ENCODE data around the gene MYO10.
"Not testable (repeated sequence)": the region's sequence is repeated elsewhere in the genome, so short reads cannot be mapped to it uniquely, and the experiment has no call there.

Gene MYO10

DNA sequence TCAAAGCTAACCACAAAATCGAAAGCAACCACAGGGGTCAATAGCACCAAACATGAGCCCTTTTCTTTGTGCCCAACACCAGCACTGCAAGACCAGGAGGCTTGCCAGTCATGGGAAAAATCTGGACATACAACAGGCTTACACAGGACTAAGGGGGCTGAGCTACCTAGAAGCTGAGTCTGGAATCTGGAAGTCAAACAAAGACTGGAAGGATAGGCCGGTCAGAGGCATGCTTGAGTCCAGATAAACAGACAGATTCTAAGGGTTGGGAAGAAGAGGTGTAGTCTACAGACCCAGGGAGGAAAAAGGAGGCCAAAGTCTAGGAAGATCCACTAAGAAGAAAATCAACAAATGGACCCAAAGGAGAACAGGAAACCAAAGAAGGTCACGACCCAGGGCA is 73.3 kb downstream of the MYO10 start:
- DNase-seq (ENCODE audit: low spot score) = no peak

DNA sequence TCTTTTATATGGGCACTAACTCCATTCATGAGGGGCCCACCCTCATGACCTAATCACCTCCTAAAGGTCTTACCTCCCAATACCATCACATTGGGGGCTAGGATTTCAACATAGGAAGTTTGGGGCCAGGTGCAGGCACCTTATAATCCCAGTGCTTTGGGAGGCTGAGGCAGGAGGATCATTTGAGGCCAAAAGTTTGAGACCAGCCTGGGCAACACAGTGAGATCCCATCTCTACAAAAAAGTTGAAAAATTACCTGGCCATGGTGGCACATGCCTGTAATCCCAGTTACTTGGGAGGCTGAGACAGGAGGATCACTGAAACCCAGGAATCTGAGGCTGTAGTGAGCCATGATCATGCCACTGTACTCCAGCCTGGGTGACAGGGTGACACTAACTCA is 76.7 kb downstream of the MYO10 start:
- DNase-seq (ENCODE audit: low spot score) = no peak

DNA sequence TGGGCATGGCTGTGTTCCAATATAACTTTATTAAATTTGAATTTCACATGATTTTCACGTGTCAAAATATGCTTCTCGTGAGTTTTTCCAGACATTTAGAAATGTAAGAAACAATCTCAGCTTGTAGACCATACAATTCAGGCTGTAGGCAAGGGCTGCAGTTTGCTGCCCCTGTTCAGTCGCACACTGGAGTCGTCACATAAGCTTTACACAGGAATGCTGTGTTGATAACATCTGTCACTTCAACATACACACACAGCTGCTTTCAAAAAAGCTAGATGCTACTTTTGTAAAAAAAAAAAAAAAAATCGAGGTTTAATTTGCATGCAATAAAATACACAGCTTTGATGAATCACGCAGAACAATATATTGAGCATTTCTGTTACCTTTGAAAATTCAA is 77.9 kb downstream of the MYO10 start:
- no peak for DNase-seq (ENCODE audit: low spot score)

DNA sequence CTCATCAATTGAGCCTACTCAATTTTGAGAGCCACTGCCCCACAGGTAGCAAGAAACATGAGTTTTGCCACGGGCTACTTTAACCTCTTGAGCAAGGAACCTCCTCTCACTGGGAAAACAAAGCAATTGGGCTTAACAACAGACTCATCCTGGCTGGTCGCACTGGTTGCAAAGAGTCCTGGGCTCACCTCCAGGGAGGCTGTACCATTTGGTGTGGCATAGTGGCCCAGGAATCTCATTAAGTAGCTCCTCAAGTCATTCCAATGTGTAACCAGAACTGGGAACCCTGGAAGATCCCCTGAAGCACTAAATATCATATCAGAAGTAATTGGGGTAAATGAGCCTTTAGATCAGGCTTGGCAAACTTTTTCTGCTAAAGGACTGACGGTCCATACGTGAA is 78.5 kb downstream of the MYO10 start:
- DNase-seq (ENCODE audit: low spot score) = no peak

DNA sequence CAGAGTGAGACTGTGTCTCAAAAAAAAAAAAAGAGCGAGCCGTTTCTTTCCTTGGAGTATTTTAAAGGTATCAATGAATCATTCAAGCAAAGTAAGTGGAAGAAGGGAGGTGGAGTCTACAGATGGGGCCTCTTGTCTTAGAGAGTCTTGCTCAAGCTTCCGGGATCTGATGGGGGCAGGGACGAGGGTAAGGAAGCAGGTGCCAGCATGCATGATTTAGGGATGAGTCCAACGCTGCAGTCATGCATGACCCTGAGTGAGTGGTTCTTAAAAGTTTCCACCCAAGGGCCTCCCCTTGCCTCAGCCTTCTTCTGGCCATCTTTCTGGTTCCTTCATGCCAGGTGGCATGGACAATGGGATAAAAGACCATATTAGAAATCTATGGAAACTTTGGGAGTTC is 79.6 kb downstream of the MYO10 start:
- DNase-seq (ENCODE audit: low spot score) = no peak

DNA sequence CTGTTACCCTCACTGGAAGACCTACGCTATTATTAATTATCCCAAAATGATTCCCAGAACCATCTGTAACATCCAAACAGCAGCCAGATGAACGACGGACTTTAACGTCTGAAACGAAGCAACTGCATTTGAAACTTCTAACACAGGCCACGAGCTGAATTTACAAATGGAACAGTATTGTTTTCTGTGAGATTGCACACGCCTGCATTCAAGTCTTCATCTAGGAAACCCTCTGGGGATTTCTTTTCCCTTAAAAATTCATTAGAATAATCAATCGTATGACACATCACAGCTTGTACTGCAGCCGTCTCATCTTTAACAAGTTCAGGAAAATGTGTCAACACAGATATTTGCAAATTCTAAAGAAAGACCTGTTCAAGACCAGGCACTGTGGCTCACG is 80.2 kb downstream of the MYO10 start:
- no peak for DNase-seq (ENCODE audit: low spot score)

DNA sequence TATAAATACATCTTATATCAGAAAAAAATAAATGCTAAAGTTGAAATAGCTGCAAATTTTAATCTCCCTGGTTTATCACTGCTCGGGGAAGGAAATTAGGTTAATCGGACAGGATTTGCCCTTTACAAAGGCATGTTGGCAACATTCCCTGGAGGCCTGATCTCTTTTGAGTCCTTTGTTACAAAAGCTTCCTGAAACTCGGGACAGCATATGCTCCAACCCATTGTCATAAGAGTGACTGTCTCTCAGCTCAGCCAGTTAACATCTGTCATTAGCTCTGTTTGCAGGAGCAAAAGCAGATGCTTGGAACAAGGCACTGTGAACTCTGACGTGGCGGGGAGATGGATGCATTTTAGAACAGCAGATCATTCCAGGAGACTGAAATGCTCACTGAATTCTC is 80.6 kb downstream of the MYO10 start:
- no peak for DNase-seq (ENCODE audit: low spot score)

DNA sequence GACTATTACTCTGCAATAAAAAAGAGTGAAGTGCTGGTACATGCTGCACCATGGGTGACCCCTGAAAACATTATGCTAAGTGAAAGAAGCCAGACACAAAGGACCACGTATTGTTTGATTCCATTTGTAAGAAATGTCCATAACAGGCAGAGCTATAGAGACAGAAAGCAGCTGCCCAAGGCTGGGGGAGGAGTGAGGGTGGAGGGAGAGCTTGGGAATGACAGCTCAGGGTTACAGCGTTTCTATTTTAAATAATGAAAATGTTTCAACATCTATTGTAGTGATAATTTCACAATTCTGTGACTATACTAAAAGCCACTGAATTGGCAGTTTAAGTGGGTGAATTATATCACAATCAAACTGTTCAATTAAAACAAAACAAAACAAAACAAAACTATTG is 81.7 kb downstream of the MYO10 start:
- no peak for DNase-seq (ENCODE audit: low spot score)

DNA sequence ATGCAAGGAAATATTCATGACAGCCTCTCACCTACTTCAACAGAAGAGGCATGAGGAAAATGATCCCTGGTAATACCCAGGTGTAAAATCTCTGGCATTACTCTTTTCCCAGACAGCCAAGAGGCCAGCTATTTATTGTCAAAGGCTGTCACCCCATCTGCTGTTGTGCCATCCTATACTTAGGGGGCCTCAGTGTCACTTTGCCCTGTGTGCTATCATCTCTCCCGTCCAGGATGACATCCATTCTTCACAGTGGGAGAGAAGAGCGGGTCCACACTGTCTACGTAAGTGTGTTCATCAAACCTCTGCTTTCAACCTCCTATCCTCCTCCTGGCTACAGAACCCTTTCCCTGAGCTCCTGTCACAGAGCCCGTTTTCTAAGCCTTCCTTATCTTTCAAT is 82.6 kb downstream of the MYO10 start:
- DNase-seq (ENCODE audit: low spot score) = no peak

DNA sequence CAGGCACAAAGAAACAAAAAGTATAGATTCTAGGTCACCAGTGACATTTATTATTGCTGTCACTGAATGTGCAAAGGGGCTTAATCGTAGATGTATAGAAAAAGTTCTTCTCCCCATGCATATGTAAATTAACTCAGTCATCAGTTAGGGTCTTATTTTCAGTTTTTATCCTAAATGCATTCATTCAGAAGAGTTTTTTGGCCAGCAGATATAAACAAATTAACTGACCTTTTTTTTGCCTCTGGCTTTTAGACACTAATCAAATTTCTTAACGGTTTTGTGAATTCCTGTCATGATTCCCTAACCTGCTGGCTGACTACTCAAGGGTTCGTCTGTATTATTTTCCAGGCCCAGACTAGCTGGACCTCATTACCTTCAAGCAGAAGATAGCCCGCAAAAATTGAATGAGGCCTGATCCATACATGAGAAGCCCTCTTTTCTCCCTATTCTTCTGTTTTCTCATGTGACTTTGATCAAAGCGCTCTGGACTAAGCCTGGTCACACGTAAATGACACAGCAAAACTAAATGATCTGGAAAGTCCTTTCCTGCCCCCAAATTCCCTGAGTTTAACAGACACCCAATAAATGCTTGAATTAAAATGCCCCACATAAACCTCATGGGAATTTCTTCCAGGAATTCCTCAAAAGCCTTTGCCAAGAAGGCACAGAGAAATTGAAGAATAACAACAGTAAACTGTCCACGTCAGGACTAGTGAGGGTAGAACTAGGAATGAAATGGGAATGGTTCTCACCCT is 83.7 kb downstream of the MYO10 start:
- DNase-seq (ENCODE audit: low spot score) = no peak

DNA sequence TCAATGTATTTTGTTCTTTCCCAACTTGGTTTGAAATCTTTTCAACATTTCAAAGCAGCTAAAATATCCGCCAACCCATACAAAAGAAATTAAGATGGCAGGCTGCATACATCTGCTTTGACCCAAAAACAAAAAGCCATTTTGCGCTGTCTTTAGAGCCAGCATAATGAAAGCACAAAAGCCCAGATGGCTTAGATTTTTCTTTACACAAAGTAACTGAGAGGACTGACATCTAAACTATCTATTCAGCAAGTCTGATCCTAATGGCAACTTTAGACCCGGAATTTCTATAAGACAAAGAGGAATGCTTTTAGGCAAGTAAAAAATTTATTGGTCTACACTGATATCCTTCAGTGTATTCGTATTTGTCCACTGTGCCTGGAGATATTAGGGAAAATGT is 86.3 kb downstream of the MYO10 start:
- no peak for DNase-seq (ENCODE audit: low spot score)

DNA sequence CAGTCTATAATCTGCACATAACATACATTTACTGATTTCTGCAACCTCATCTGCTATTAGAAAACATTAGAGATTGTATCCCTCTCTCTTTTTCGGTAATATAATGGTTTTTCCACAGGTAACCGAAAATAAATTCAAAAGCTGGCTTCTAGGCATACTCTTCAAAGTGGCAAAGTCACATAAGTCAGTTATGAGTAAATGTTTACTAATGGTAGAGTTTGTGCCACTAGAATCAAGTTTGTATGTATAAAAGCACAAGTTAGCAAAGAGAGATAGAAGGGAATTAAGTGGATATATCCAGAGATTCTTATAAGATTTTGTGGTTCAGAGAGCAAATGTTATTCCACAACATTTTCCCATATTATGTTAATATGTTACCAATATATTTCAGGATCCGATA is 86.9 kb downstream of the MYO10 start:
- no peak for DNase-seq (ENCODE audit: low spot score)

DNA sequence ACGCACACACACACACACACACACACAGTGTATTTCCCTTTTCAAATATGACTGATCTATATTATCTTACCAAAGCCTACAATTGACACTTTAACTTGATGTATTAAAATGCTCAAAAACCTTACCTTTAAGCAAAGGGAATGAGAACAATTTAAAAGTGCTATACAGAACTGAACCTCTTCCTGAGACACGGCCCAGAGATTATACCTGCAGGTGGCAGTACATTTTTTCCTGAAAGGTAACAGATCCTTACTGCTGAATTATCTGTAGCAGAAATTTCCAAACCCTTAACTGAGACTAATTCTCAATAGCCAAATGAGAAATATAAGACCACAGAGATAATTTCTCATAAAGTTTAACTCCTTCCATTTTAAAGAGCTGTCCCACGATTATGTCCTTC is 91.1 kb downstream of the MYO10 start:
- no peak for DNase-seq (ENCODE audit: low spot score)

DNA sequence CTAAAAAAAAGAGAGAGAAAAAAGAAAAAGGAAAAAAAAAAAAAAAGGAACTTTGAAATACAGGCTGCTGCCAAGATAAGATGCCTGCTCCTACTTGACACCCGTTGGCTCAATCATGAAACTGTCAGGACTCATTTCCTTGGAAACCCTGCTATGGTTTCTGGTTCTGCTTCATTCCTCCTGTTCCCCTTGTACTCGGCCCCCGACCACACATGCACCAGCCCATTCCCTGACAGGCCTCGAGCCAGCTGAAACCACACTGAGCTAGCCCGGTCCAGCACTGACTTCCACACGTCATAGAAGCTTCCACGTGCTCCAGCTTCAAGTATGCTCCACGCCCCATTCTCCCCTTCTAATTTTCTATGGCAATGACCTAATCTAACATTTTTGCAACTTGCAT is 93.2 kb downstream of the MYO10 start:
- no peak for DNase-seq (ENCODE audit: low spot score)

DNA sequence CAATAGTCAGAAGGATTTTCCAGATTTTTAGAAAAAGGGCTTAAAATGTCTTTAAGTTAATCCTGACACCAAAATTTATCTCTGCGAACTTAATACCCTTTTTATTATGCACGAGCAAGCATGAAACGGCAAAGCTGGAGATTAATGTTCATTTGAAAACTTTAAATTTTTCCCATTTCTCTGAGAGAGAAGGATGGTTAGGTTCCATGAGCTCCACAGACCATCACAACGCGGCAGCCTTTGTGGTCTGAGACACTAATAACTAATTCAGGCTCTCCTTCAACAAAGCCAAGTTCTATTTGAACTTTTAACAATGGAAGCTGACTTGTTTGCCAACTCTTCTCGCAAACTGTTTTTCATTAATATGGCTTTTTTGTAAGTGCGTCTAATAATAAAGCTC is 94.7 kb downstream of the MYO10 start:
- no peak for DNase-seq (ENCODE audit: low spot score)

DNA sequence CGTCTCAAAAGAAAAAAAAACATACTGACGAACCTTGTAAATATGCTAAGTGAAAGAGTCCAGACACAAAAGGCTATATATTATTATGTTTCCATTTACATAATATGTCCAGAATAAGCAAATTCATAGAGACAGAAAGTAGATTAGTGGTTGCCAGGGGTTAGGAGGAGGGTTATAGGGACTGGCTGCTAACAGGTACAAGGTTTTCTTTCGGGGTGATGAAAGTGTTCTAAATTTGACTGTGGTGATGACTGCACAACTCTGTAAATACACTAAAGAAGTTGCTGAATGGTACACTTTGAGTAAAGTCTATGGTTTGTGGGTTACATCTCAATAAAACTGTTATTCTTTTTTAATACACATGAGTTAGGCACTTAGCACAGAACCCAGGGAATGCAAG is 98.8 kb downstream of the MYO10 start:
- DNase-seq (ENCODE audit: low spot score) = no peak

DNA sequence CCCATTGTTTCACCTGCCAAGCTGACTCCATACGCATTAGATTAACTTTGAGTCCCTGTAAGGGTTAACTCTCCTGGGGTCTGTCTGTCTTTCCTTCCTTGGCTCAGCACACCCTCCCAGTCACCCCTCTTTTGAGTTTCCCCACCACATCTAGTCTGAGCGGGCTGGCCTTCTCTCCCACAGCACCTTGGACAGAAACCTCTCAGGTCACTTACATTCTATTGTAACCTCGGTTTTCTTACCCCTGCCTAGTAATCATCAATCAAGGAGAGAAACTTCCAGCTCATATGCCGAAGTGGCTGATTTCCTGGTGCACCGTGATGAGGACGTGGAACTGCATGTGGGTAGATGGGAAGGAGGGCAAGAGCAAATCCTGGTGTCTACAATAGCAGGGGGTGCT is 102.1 kb downstream of the MYO10 start:
- no peak for DNase-seq (ENCODE audit: low spot score)

DNA sequence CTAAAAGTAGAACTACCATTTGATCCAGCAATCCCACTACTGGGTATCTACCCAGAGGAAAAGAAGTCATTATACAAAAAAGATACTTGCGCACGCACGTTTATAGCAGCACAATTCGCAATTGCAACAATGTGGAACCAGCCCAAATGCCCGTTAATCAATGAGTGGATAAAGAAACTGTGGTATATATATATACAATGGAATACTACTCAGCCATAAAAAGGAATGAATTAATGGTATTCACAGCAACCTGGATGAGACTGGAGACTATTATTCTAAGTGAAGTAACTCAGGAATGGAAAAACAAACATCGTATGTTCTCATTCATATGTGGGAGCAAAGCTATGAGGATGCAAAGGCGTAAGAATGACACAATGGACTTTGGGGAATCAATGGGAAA is 104.8 kb downstream of the MYO10 start:
- DNase-seq (ENCODE audit: low spot score) = not testable (repeated sequence)

DNA sequence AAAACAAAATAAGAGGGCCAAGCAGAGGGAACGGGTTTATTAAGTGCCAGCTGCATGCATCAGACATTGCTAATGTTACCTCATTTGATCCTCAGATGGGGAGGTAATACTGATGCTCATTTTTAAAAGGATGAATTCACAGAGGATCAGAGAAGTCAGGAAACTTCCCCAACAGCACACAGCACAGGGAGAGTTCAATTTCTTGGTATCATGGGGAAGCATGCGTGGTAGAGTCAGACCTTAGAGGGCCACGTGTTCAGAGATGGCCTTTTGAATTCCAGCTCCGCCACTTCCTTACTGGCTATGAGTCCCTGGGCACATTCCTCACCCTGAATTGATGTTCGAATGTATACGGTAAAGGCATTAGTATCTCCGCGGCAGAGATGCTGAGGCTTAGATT is 108.3 kb downstream of the MYO10 start:
- DNase-seq (ENCODE audit: low spot score) = no peak

DNA sequence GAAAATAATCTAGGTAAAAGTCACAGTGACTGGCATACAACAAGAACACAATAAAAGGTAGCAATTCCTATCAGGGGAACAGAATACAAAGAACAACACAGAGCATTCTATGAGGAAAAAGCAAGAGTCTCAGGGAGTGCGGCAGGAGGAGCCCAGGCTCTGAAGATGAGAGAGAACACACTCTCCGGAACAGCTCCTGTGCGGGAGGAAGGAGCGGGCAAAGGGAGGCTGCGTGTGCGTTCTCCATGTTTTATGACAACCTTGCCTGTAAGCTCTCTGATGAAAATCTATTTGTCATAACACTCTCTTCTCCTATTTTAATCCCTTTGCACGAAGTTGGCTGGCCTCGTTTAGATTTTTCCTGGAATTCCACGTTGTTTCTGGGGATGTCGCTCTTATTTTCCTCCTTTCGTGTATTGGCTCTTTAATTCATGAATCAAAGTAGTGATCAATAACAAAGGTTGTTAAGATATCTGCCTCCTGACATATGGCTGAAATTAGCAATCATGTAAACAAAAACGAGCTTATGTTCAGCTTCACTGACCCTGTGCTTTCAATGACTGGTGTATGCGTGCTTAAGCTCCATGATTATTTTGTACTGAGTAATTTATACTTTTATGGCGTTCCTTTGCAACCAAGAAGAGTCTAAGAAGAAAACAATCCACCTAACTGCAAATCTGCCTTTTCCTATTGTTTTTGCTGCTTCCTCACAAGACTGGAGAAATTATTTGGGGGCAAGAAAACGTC is 109.5 kb downstream of the MYO10 start:
- no peak for DNase-seq (ENCODE audit: low spot score)

DNA sequence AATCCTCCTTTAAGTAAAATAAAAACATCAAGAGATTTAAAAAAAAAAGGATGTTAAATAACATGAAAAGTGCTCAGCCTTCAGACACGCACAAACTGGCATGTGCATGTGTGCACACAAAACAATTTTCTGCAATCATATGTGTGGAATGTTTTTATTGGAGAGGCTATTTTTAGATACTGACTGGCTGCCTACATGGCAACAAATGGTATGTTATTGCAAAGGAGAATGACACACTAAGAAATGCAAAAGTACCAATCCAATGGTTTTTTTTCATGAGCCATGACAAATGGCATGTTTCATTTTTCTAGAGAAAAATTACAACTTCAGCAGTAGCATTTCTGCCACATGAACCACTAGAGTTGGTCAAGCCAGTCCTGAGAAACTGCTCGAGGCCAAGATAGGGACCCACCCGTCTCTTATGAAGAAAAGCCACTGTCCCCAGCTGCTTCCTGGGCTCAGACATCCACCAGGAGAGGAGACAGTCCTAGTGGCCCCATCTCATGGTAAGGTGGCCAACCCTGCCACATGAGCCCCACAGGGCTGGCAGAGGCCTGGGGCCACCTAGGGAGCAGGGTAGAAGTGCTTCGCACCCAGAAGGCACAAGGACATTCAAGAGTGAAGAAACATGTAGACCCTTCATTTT is 116.4 kb downstream of the MYO10 start:
- no peak for DNase-seq (ENCODE audit: low spot score)

DNA sequence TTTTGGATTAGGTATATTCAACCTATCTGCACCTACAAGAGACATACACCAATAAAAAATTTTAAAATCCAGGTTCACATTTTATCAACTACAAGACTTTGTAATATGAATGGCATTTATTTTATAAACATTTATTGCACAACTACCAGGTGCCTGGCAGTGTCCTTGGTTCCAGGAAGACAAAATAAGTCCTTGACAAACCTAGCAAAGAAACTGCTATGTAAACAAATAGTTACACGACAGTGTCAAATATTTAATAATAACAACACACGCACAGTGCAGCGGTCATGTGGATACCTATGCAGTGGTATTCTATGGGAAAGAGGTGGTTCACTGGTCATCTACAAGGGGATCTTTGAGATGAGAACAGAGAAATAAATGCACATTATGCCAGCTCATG is 120.7 kb downstream of the MYO10 start:
- DNase-seq (ENCODE audit: low spot score) = no peak

DNA sequence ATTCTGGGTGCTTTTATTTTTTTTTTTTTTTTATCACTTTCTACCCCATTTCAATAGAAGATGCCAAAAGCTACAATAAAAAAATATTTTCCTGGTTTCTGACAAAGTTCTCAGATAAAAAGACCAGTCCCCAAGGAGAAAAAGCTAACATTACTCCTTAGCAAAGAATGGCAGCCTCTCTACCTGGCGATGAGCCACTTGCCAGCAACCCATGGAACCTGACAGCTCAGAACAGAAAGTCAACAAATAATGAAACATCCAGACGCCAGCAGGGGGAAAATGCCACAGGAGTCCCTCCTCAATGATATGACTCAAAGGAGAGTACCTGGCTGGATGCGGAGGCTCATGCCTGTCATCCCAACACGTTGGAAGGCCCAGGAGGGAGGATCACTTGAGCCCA is 123.2 kb downstream of the MYO10 start:
- DNase-seq (ENCODE audit: low spot score) = no peak
